Fibroblast of skin of right biceps (primary cell): ENCODE results near the gene ADAMTS15.

Source experiments
- DNase-seq: peaks from one replicate; pipeline ENCODE4 v3.0.0-alpha.2; 2013

Gene ADAMTS15

DNA sequence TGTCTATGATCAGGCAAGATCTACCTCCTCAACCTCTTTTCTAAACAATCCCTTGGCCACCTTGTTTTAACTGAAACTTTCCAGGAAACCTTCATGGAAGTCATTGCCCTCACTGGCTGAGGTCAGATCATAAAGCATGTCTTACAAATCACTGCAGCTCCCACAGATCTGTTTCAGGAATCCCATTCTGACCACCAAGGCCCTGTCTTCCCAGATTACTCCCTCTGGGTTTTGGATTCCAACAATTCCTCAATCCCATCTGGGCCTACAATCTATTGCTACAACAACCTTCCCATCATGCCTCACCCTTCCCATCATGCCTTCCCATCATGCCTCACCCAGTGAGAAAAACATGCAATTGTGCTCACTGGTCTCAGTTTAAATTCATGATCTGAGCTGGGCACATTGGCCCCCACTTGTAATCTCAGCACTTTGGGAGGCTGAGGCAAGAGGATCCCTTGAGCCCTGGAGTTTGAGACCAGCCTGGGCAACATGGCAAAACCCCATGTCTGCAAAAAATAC lies 15.9 kb downstream of the ADAMTS15 start:
- DNase-seq: peak; percentile 61

DNA sequence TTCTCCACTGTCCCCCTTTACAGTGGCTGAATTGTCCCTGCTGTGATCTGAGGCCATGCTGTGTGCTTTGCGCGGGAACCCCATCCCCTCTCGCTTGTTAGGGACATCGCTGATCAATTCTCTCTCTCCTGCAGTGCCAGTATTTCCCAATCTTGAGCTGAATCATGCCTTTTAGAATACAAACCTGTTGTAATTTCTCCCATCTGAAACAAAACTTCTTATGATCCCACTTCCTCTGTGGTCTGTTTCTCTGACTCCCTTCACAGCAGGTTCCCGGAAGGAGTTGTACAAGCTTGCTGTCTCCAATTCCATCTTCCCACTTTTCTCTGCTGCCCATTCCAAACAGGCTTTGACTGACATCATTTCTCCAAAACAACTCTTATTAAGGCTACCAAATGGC lies 16.8 kb downstream of the ADAMTS15 start:
- peak; percentile 12 for DNase-seq

DNA sequence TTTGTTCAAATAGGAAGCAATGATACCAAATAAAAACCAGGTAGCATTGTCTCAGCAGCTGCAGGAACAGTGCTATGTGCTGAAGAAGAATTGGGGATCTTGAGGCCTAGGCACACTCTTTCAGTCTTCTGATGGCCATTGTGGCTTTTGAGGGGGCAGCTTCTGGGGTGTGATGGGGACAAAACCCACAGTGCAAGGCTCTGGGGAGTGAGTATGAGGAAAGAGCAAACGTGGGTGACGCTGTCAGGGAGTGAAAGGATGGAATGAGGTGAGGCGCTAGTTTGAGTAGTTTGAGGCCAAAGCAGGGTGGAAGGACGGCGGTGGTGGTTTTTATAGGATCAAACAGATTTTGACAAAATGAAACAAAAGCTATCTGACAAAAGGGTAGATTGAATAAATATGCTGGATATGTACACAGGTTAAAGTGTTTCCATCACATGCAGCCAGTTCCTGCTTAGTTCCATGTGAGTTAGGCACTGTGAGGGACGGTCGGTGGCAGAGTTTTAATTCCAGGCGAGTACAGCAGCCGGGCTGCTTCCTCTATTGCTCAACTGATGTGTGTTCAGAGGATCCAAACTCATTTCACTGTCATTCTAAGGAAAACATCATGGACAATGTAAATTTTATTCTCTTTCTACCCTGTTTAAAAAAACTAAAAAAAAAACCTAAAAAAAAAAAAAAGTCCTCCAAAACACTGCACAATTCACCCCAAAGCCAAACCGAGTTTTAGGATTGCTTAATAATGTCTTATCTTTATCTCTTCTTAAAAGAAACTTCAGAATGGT lies 18.9 kb downstream of the ADAMTS15 start:
- no peak for DNase-seq

DNA sequence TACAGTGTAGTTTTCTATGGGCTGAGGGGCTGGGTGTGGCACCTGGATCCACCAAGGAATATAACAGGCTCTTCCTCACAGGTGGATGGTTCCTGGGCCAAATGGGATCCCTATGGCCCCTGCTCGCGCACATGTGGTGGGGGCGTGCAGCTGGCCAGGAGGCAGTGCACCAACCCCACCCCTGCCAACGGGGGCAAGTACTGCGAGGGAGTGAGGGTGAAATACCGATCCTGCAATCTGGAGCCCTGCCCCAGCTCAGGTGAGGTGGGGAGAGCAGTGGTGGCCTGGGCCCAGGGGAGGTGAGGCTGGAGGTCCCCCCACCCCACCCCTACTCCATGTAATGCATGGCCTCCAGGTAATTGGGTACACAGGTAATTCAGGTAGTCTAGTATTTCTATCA lies 20.7 kb downstream of the ADAMTS15 start:
- DNase-seq: no peak

DNA sequence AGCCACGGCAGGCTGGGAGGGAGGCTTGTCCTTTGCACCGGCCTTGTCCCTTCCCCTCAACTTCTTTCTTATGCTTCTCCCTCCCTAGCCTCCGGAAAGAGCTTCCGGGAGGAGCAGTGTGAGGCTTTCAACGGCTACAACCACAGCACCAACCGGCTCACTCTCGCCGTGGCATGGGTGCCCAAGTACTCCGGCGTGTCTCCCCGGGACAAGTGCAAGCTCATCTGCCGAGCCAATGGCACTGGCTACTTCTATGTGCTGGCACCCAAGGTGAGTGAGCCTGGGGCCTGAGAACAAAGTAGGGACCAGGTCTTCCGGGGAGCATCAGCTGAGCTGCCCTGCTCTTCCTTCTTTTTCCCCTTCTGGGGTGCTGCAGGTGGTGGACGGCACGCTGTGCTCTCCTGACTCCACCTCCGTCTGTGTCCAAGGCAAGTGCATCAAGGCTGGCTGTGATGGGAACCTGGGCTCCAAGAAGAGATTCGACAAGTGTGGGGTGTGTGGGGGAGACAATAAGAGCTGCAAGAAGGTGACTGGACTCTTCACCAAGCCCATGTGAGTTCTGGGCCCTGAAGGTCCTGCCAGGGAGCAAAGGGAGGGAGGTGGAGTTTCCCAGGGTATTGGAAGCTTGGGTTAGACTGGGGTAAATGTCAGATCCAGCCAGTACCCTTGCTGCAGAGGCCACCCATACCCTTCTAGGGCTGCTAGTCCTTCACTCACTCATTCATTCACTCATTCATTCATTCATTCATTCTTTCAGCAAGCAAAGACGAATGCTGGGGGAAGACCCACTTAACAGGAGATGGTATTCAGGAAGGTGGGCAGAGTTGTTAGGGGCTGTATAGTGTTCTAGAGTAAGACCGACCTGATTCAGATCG lies 22.6 kb downstream of the ADAMTS15 start:
- no peak for DNase-seq

DNA sequence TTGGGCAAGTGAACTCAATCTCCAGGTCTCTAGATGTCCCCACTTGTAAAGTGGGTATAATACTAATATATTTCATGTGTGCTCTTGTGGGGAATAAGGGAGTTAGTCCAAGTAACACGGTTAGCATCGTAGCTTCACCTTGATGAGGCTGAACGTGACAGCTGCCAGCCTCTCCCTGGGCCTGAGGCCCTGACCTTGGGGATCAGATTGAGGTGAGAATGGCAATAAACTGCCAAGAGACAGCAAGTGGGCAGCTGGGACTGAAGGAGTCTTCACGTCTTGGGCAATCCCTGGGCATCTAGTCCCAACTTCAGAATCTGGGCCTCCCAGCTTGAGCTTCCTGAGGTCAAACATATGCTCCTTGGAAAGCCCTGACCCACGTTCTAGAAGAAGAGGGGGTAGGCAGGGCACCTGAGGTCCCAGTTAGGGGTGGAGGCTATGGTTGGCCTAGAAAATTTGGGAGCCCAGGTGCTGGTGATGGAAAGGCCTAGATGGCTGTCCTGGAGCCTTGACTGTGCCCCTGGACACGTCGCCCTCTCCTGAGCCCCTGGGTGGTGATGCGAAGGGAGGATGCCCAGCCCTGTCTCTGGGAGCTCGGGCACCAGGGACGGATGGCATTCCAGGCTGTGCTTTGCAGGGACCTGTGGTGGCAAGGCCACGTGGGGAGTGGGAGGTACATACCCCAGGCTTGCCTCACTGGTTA lies 23.4 kb downstream of the ADAMTS15 start:
- DNase-seq: no peak

DNA sequence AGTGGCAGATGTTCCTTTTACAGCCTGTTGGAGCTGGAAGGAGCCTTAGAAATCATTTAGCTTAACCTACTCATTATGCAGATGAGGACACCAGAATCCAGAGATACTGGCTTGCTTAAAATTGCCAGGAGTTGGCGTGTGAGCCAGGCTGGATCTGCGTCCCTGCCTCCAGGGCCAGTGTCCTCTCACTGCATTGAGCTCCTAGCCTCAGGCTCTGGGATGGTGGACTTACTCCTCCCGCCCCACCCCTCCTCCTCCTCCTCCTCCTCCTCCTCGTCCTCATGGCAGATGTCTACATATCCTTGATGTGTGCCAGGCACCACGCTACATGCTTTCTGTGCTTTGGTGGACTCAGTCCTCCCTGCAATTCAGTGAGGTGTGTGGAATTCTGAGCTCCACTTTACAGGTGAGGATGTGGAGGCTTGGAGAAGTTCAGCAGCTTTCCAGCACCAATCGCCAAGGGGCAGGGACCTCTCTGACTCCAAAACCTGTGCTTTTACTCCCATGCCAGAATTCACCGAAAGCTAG lies 24.1 kb downstream of the ADAMTS15 start:
- no peak for DNase-seq

DNA sequence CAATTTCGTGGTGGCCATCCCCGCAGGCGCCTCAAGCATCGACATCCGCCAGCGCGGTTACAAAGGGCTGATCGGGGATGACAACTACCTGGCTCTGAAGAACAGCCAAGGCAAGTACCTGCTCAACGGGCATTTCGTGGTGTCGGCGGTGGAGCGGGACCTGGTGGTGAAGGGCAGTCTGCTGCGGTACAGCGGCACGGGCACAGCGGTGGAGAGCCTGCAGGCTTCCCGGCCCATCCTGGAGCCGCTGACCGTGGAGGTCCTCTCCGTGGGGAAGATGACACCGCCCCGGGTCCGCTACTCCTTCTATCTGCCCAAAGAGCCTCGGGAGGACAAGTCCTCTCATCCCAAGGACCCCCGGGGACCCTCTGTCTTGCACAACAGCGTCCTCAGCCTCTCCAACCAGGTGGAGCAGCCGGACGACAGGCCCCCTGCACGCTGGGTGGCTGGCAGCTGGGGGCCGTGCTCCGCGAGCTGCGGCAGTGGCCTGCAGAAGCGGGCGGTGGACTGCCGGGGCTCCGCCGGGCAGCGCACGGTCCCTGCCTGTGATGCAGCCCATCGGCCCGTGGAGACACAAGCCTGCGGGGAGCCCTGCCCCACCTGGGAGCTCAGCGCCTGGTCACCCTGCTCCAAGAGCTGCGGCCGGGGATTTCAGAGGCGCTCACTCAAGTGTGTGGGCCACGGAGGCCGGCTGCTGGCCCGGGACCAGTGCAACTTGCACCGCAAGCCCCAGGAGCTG lies 24.8 kb downstream of the ADAMTS15 start:
- DNase-seq: no peak

DNA sequence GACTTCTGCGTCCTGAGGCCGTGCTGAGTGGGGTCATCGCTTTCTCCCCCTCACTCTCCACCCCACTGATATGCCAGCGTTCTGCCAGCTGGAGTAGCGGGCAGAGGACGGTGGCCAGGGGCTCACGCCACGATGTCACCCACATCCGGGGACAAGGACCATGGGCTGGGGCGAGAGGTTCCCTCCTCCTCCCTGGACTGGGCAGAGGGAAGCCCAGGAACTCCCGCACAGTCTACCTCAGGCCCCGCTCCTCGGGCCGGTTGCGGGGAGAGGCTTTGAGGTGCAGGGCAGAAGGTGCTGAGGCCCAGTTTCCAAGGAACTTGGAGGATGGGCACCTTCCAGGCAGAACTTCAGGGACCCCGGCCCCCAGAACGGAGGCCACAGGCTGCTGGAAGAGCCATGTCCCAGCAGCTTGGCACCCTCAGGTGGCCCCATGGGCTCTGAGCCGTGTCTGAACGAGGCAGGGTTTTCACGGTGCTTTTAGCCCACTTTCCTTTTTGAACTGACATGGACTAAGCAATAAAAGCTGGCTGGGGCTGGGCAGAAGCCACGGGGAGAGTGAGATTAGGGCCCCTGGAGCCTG lies 25.4 kb downstream of the ADAMTS15 start:
- no peak for DNase-seq

DNA sequence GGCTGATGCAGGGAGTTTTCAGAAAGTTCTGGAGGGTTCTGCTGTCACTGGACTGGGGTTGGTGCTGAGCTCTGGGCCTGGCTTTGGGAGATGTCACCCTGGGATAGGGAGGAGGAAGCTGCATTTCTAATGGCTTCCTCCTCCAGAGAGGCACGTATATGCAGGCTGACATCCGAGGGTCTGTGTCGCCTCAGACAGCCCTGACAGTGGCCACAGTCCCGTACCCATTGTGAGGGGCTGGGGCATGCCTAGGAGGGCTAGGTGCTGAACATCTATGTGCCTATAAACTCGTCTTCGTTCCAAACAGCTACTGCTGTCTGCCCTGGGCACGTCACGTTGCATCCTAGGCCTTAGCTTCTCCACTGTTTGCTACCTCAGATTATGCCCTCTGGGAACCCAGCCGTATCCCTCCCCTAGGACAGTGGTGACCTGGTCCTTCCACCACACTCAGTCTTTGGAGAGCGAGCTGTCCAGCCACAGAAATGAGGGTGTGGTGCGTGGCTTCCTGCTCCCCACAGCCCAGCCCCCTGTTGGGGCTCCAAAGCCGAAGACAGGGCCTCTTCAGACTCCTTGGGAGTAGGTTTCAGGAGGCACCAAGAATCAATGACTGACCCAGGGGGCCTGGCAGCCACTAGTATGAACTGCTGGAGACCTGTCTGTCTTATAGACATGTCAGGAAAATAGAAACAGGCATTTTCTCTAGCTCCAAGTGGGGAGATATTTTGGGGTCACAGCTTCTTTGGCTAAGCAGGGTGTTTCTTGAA lies 26.4 kb downstream of the ADAMTS15 start:
- no peak for DNase-seq

DNA sequence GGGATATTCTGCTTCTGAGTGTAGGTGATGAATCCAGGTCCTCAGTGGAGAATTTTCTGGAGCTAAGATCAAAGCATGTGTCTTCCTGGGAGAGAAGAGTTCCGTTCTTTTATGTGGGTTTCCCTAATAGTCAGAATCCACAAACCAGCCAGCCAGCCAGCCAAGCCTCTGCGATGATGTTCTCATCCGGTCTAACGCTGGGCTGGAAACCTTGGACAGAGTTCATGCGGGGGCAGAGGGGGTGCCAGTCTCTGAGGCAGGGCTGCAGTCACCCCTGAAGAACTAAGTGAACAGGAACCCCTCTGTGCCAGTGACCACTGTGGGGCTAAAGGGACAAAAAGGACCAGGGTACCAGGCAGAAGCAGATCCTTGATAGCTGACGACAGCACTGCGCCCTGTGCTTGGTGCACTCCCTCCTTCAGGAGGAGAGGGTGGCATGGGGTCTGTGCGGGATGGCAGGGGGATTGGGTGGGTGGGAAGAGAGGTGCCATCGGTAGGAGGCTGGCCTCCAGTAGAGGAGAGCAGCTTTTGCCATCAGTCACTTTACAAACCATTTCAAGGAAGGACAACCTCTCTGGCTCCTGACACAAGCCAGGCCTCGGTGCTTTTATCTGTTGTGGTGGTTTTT lies 27.1 kb downstream of the ADAMTS15 start:
- DNase-seq: no peak

DNA sequence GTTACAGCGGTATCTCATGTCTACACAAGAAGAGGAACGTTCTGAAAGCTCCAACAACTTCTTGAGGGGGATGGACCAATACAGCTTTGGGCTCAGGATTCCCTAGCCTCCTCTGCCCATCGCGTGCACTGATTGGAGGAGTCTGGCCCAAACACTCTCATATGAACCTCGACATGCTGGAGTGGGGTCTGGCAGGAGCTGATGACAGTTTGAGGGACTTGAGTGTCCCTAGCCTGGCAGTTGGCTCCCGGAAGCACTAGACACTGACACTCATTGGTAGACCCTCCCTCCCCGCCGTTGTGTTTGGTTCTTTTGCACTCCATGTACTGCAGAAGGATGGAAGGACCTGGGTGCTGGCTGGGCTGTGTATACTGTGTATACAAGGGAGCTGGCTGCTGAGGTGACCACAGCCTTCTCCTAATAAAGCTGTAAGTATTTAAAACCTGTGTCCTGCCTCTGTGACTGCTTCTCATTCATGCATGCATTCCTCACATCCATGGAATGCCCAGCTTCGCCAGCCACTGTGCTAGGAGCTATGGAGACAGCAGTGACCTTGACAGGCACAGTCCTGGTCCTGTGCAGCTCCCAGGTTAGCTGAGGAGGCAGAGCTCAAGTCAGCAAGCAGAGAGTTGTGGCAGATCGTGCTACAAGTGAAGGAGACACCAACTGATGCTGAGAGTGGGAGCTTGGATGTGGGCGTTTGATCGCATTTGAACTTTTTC lies 27.9 kb downstream of the ADAMTS15 start:
- DNase-seq: peak; percentile 30

DNA sequence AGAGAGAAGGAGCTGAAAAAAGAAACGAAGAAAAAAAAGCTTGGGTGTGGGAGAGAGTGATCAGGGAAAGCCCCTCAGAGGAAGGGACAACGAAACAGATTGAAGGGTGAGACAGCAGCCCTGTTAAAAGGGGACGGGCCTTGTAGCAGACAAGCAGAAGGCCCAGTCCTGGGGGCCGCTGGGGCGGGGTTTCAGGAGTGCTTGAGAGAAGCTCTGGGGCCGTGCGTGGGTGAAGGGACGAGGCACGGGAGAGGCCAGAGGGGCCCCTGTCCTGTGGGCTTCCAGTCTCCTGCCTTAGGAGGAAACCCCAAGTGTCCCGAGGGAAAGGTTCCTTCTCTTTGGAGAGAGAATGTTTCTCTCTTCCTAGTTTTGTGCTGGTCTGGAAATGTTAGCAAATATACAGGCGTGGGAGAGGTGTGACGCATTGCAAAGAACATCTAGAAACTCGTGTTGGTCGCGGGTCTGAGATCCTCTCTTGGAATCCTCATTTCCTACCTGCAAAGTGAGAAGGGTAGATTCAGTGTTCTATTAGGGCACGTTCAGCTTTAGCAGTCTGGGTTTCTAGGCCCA lies 28.6 kb downstream of the ADAMTS15 start:
- no peak for DNase-seq

DNA sequence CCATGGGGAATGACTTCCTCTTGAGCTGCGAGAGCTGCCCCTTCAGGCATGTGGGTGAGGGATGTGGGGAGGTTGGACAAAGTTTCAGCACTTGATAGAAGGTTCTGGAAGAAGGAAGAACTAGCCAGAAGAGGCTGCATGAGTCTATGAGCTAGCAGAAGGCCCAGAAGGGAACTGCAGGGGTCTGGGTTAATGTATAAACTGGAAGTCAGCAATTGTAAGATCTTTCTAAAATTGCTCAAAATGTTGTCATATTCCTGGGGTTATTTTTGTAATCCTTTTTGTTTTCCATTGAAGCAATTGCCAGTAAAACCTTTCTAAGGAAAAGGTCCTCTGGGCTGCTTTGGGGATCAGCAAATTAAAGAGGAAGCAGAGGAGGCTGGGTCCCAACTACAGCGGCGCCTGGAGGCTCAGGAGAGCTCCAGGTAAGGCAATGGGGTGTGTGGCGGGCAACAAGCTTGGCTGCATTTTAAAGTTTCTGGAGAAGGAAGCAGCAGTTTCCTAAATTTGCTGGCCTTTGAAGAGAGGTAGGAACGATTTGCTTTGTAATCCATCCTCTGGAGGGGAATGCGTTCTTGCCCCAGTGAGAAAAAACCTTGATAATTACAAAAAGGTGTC lies 29.2 kb downstream of the ADAMTS15 start:
- DNase-seq: peak; percentile 15

DNA sequence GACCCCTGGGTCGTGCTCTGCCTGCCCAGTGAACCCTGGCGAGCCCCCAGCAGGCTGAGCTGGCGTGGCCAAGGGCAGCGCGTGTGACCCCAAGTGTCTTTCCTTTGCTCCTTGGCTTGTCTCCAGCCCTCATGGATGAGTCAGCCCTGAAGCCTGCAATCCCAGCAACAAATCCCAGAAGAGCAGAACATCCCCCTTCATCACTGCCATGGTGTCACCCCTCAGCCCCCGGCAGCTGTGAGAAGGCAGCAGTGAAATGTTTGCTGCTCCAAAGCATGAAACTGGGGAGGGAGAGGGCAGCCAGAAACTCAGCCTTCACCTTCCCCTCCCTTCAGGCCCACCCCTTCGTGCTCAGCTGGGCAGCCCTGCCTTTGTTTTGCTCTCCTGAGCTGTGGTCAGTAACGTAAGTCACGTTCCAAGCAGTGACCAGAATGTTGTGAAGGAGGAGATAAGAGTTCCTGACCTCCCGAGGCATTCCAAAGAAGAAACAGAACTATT lies 29.8 kb downstream of the ADAMTS15 start:
- peak; percentile 94 for DNase-seq

DNA sequence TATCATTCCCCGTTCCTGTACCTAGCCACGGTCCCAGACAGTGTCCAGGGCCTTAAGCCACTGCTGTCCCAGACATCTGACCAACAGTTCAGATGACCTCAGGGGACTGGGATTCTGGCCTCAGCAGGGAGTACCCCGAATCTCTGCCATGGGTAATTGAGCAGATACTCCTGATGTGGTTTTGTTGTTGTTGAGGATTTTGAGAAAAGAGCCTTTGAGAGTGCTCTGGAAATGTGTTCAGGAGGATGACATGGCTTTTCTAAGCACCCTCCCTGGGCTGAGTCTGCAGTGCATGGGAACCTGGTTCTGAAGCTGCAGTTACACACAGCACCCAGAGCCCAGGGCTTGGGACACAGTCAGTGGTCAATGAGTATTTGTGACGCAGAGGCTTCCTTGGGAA lies 30.4 kb downstream of the ADAMTS15 start:
- DNase-seq: no peak

DNA sequence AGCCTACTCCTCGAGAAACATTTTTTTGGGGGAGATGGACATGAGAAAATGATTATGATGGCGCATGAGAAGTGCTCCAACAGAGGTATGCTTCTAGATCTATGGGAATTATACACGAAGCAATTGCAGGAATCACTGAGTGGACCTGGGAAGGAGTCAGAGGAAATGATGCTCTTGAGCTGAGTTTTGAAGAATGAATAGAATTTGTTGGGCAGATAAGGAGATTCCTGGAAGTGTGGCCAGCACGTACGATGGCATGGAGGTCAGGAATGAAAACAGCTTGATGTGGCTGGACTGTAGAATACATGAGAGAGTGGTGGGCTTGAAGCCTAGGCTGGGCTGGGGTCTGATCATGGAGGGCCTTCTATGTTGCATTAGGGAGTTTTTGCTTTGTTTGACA lies 31.7 kb downstream of the ADAMTS15 start:
- peak; percentile 68 for DNase-seq

DNA sequence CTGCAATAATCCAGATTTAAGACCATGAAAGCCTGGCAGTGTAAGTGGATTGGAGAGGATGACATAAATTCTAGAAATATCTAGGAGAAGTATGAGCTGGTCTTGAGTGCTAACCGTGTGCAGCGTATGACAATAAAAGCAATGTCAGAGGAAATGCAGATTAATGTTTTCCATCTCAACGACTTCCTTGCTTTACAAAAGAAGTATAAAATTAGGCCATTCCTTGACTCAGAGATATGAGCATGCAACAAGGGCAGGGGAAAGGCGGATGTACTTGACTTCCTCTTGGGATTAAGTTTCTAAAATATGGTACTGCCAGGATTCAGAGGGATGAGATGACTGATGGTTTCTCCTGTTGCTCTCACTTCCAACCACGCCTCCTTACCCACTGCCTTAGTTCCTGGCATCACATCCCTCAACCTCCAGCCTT lies 32.3 kb downstream of the ADAMTS15 start:
- peak; percentile 68 for DNase-seq

DNA sequence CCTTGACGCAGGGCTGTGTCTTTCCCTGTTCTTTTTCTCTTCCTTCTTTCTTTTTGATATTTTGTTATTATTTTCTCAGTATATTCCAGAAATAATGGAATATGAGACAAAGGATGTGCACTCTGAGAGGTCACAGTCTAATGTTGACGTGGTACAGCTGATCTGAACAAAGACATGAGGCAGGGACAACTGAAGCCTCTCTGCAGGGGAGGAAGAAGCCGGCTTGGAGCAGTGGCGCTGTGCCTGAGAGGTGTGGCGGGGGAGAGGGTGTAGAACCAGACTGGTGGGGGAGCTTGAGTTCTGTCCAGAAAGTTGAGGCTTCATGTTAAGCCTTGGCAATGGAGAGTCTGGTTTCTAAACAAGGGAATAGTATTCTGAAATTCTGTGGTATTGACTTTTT lies 34.7 kb downstream of the ADAMTS15 start:
- DNase-seq: no peak
